Memory B cell (primary cell): Measurements from ENCODE around the gene TNIP2.

Source experiments
- ATAC-seq: fragments of 150-1000 bp; cut with Tn5 transposase; 2 replicates; pipeline ENCODE4 v1.10.0; 2021; ENCODE audit warnings: low read depth, mild to moderate bottlenecking, moderate library complexity
- DNase-seq, 2 donors: peaks; one replicate each; pipeline ENCODE4 v3.0.0; 2022; ENCODE audit warnings: low spot score in 2 of 2
- H3K27ac Mint-ChIP-seq: one replicate; pipeline ENCODE4 v1.8.0; 2022; ENCODE audit warnings: mild to moderate bottlenecking, moderate library complexity, mixed read lengths
- H3K27me3 Mint-ChIP-seq: one replicate; pipeline ENCODE4 v1.8.0; 2022; ENCODE audit warnings: mixed read lengths
- H3K36me3 Mint-ChIP-seq: one replicate; pipeline ENCODE4 v1.8.0; 2022; ENCODE audit warnings: mild to moderate bottlenecking, mixed read lengths
- H3K4me1 Mint-ChIP-seq: one replicate; pipeline ENCODE4 v1.8.0; 2022; ENCODE audit warnings: mixed read lengths
- H3K4me3 Mint-ChIP-seq: one replicate; pipeline ENCODE4 v1.8.0; 2022; ENCODE audit warnings: mild to moderate bottlenecking, moderate library complexity, mixed read lengths
- H3K9me3 Mint-ChIP-seq: one replicate; pipeline ENCODE4 v1.8.0; 2022; ENCODE audit warnings: mixed read lengths

TNIP2 gene, protein sequence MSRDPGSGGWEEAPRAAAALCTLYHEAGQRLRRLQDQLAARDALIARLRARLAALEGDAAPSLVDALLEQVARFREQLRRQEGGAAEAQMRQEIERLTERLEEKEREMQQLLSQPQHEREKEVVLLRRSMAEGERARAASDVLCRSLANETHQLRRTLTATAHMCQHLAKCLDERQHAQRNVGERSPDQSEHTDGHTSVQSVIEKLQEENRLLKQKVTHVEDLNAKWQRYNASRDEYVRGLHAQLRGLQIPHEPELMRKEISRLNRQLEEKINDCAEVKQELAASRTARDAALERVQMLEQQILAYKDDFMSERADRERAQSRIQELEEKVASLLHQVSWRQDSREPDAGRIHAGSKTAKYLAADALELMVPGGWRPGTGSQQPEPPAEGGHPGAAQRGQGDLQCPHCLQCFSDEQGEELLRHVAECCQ

GRCh38 chr4:2755821-2756690 lies at the start of gene TNIP2:
Gene TNIP2, minus strand, starts transcription at chr4:2756336. Its CDS starts 47 bp downstream, at chr4:2756289.
- ATAC-seq (peak; percentile 81), DNase-seq (peak; percentile 68 to 74)
- Mint-ChIP-seq H3K27me3 (no peaks in the 10 kb centered on the region), H3K4me1 (peaks cover 20% of the 10 kb centered on the region), H3K27ac (peak within 1 kb of the TSS; percentile 80), H3K4me3 (peak within 1 kb of the TSS; percentile 88), H3K9me3 (no peaks in the 10 kb centered on the region), H3K36me3 (peaks cover 5% of the 10 kb centered on the region)

- DNase-seq = no peak
- Mint-ChIP-seq H3K27ac (peak overlapping the region; percentile 77), H3K36me3 (no peaks in the 10 kb centered on the region), H3K9me3 (no peaks in the 10 kb centered on the region), H3K4me1 (peaks cover 55% of the 10 kb centered on the region), H3K4me3 (peak overlapping the region; percentile 60), H3K27me3 (no peaks in the 10 kb centered on the region)
- no peak for ATAC-seq
Observed at GRCh38 chr4:2804973-2805501, 48.9 kb upstream of the TNIP2 start.

DNA sequence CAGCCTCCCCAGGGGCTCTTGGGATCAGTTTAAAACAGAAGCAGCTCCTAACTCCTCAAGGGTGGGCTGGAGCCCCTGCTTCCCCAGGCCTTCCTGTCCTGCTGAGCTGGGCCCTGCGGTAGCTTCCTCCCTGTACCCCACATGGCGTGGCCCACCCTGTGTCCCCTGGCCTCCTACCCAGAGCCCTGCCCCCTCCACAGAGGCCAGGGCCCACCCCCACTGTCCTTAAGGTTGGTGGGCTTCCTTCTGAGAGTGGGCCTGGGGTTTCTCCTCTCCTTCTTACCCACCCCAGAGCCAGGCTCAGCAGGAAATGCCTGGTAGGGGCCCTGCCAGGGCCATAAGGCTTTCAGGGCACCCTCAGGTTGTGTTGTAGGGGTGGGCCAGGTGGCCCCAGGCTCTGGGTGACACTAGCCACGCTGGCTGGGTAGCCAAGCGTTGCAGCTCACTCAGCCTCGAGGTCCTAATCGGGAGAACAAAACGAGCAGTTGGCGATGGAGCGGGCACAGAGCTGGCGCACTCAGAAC lies 48.4 kb upstream of the TNIP2 start:
- Mint-ChIP-seq H3K36me3 (no peaks in the 10 kb centered on the region), H3K4me1 (peaks cover 52% of the 10 kb centered on the region), H3K9me3 (no peaks in the 10 kb centered on the region), H3K4me3 (no peak overlapping the region), H3K27ac (no peak overlapping the region), H3K27me3 (no peaks in the 10 kb centered on the region)
- no peak for ATAC-seq
- DNase-seq = no peak

- H3K36me3 Mint-ChIP-seq = no peaks in the 10 kb centered on the region
- H3K27me3 Mint-ChIP-seq = no peaks in the 10 kb centered on the region
- DNase-seq (no peak), ATAC-seq (no peak)
- no peaks in the 10 kb centered on the region for H3K9me3 Mint-ChIP-seq
- H3K4me3 Mint-ChIP-seq = no peak overlapping the region
- H3K4me1 Mint-ChIP-seq = peaks cover 53% of the 10 kb centered on the region
- no peak overlapping the region for H3K27ac Mint-ChIP-seq
Observed at GRCh38 chr4:2803624-2804448, 47.7 kb upstream of the TNIP2 start.

- Mint-ChIP-seq H3K27me3 (no peaks in the 10 kb centered on the region), H3K4me1 (peaks cover 58% of the 10 kb centered on the region), H3K36me3 (no peaks in the 10 kb centered on the region), H3K4me3 (no peak overlapping the region), H3K27ac (no peak overlapping the region), H3K9me3 (no peaks in the 10 kb centered on the region)
- DNase-seq = no peak
- ATAC-seq = no peak
Observed at GRCh38 chr4:2802618-2803531, 46.7 kb upstream of the TNIP2 start.

GRCh38 chr4:2800691-2801596 lies 44.8 kb upstream of the TNIP2 start:
- peak overlapping the region; percentile 62 for H3K4me3 Mint-ChIP-seq
- no peaks in the 10 kb centered on the region for H3K9me3 Mint-ChIP-seq
- H3K4me1 Mint-ChIP-seq = peaks cover 44% of the 10 kb centered on the region
- peak overlapping the region; percentile 47 for H3K27ac Mint-ChIP-seq
- no peaks in the 10 kb centered on the region for H3K36me3 Mint-ChIP-seq
- ATAC-seq (peak; percentile 65), DNase-seq (no peak)
- H3K27me3 Mint-ChIP-seq = no peaks in the 10 kb centered on the region

DNA sequence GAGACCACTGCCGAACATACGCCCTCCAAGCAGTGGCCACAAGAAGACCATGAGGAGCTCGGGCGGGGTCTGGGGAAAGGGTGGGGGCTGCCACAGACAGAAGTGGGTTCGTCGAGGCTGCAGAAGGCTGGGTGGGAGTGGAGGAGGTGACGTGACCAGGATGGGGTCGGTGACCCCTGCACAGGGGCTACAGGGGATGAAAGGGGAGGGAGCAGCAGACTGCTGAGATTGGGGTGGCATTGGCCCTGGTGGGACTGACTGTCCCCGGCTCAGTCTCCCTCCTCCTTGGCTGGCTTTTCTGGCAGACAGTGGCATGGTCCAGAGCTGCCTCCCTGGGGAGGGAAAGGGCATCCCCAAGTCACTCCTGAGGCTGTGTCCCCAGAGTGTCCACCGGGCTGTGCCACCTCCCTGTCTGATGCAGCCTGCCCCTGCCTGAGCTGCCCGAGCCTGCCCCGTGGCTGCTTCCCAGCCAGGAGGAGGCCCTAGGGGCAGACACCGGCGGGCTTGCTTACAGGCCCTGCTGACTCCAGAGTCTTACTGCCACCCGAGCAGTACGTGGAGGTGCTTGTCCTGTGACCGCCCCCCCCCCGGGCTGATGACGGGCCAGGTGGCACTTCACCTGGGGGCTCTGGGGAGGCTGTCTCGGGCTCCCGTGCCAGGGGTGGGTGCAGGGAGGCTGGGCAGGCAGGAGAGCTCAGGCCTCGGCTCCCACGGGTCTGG lies 44.0 kb upstream of the TNIP2 start:
- H3K4me3 Mint-ChIP-seq = peak overlapping the region; percentile 61
- no peaks in the 10 kb centered on the region for H3K36me3 Mint-ChIP-seq
- DNase-seq = no peak
- ATAC-seq = no peak
- H3K9me3 Mint-ChIP-seq = no peaks in the 10 kb centered on the region
- H3K4me1 Mint-ChIP-seq = peaks cover 36% of the 10 kb centered on the region
- no peak overlapping the region for H3K27ac Mint-ChIP-seq
- no peaks in the 10 kb centered on the region for H3K27me3 Mint-ChIP-seq

DNA sequence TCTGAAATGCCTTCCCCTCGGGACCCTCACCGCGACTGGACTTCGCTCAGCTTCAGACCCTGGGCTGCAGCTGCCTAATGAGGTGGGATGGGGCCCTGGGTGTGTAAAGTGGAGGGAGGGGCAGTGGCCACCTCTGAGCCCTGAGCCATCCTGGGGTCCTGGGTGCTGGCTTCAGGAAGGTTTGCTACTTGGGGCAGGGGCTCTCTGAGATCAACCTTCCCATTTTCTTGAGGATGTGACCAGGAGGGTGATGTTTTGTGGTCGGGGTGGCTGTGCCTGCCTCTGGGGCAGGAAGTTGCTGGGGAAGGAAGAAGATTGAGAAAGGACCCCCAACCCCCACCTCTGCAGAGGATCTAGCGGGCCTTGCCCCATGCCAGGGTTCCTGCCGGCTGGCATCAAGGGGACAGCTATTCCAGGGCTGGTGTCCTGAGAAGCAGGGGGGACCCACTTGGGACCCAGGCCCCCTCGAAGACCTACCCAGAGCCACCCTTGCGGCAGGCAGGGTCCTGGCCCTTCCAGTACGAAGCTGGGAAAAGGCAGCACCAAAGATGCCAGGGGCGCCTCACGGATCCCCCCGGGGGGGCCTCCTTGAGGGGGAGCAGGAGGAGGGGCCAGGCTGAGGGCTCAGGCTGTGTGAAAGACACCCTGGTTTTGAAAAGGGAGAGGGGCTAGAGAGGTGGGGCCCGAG lies 43.2 kb upstream of the TNIP2 start:
- DNase-seq (no peak), ATAC-seq (no peak)
- H3K4me1 Mint-ChIP-seq = peaks cover 35% of the 10 kb centered on the region
- peak overlapping the region; percentile 81 for H3K4me3 Mint-ChIP-seq
- no peaks in the 10 kb centered on the region for H3K9me3 Mint-ChIP-seq
- no peaks in the 10 kb centered on the region for H3K27me3 Mint-ChIP-seq
- H3K36me3 Mint-ChIP-seq = no peaks in the 10 kb centered on the region
- H3K27ac Mint-ChIP-seq = no peak overlapping the region

DNA sequence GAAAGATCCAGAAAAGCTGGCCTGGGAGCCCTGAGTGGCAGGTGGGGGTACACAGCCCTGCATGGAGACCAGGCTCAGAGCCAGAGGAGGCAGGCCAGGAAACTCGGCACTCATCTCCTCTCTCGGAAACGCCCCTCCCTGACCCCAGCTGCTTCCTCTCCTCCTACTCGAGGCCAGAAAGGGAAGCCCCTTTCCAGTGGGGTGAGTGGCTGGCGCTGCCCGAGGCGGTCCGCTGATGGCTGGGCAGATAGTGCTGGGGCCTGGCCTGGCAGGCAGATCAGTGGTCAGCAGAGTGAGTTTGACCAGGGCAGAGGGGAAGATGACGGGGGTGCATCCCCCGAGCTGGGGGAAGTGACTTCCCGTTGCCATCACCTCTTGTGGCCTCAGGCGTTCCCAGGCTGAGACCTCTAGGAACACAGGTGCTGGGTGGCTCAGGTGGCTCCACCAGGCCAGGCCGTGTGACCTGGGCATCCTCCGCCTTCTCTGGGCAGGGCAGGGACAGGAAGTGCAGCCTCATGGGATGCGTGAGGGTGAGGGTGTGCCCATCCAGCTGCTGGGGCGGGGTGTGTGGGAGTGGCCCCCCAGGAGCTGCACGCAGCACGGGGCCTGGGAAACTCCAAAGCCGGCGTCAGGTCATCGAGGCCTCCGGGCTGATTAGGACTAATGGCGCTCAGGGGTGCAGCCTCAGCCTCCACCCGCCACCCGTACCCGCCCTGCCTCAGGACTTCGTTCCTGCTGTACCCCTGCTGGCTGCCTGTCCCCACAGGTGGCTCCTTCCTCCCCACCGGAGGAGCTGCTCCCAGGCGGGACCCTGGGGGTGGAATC lies 42.5 kb upstream of the TNIP2 start:
- H3K27ac Mint-ChIP-seq = peak overlapping the region; percentile 85
- no peak for DNase-seq
- H3K4me1 Mint-ChIP-seq = peaks cover 37% of the 10 kb centered on the region
- no peaks in the 10 kb centered on the region for H3K9me3 Mint-ChIP-seq
- H3K36me3 Mint-ChIP-seq = no peaks in the 10 kb centered on the region
- peak overlapping the region; percentile 80 for H3K4me3 Mint-ChIP-seq
- ATAC-seq = peak; percentile 58
- H3K27me3 Mint-ChIP-seq = no peaks in the 10 kb centered on the region

DNA sequence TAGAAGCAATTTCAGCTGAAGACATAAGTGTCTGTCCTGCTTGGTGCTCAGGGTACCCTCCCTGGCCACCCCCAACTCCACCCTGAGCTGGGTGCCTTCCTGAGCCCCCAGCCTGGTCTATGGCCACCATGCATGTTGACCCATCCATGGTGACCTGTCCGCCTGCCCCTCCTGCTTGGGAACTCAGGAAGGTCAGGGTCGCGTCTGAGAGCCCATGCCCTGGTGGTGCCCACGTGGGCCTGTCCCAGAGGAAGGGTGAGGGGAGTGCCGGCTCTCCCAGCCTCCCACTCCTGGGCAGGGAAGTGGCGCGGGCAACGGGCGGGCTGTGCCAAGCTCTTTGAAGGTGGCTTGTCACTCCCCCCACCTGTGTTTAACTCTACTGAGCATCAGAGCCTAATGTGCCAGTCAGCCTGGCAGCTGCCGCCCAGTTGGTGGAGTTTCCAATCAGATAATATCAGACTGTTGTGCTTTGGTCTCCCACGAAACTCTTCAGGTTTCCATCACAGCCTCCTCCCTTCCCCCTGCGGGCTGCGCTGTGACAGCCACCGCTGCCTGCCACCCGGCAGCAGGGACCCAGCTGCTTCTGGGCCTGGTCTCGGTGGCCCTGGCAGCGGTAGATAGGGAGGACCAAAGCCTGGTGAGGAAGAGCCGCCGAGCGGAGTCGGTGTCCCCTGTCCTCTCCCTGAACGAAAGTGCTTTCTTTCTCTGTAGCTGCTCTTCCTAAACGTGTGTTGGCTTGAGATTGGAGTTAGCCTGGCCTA lies 41.6 kb upstream of the TNIP2 start:
- H3K4me1 Mint-ChIP-seq = peaks cover 37% of the 10 kb centered on the region
- H3K27ac Mint-ChIP-seq = peak overlapping the region; percentile 85
- DNase-seq (peak in 1 of 2 donors; percentile 14), ATAC-seq (peak; percentile 8)
- H3K4me3 Mint-ChIP-seq = peak overlapping the region; percentile 80
- no peaks in the 10 kb centered on the region for H3K36me3 Mint-ChIP-seq
- no peaks in the 10 kb centered on the region for H3K9me3 Mint-ChIP-seq
- H3K27me3 Mint-ChIP-seq = no peaks in the 10 kb centered on the region
